HepG2 (cell line): ENCODE measurements around the gene USF2. TPM values are rescaled to one million over a fixed set of nuclear protein-coding genes. Genes with fewer than 3 reads are reported as not detected.
A peak's percentile ranks its signal among the peaks of the same experiment; 100 is the strongest.

ENCODE experiments used
- ATF7 ChIP-seq, 2 experiments: fragments of 450-650 bp in 1 of 2; sonication (generic) in 1 of 2; formaldehyde crosslinking in 1 of 2; IDR thresholded peaks; 2 replicates each; pipeline versions ENCODE4 v1.4.0 to v1.6.1; 2016 to 2020; ENCODE audit warnings: antibody characterized with exemption in 1 of 2, mild to moderate bottlenecking in 1 of 2, missing genetic modification reagents in 1 of 2
- CBX5 ChIP-seq: sonication (generic); formaldehyde crosslinking; IDR thresholded peaks from 2 replicates; pipeline ENCODE4 v1.4.0; 2020; ENCODE audit warnings: missing genetic modification reagents, borderline replicate concordance
- DNMT1 ChIP-seq: sonication (generic); formaldehyde crosslinking; IDR thresholded peaks from 2 replicates; pipeline ENCODE4 v1.5.1; 2020; ENCODE audit warnings: mild to moderate bottlenecking, missing genetic modification reagents
- GFI1 ChIP-seq: sonication (generic); formaldehyde crosslinking; IDR thresholded peaks from 2 replicates; pipeline ENCODE4 v1.5.0; 2020; ENCODE audit warnings: missing genetic modification reagents, mild to moderate bottlenecking, borderline replicate concordance
- HDAC2 ChIP-seq: sonication (generic); formaldehyde crosslinking; IDR thresholded peaks from 2 replicates; pipeline ENCODE4 v1.4.0; 2020; ENCODE audit warnings: missing genetic modification reagents
- HDAC6 ChIP-seq: fragments of 200-600 bp; sonication (generic); IDR thresholded peaks from 2 replicates; pipeline ENCODE4 v1.7.0; 2017; ENCODE audit warnings: mild to moderate bottlenecking, antibody characterized with exemption, low read length, low read depth
- HNF1A ChIP-seq, 2 experiments: sonication (generic) in 1 of 2; formaldehyde crosslinking in 1 of 2; IDR thresholded peaks; 2 replicates each; pipeline versions ENCODE4 v1.4.0 to v1.6.1; 2016 to 2020; ENCODE audit warnings: borderline replicate concordance in 1 of 2, low read depth in 1 of 2, mild to moderate bottlenecking in 1 of 2, missing genetic modification reagents in 1 of 2
- MBNL3 ChIP-seq: fragments of 250-450 bp; sonication (Bioruptor Pico); conservative IDR thresholded peaks from 2 replicates; pipeline ENCODE4 v1.8.0; 2022; ENCODE audit warnings: mild to moderate bottlenecking, inconsistent platforms
- MEIS2 ChIP-seq: sonication (generic); formaldehyde crosslinking; IDR thresholded peaks from 2 replicates; pipeline ENCODE4 v1.9.0; 2021; ENCODE audit warnings: mild to moderate bottlenecking, missing genetic modification reagents
- RNF219 ChIP-seq: sonication (generic); formaldehyde crosslinking; IDR thresholded peaks from 2 replicates; pipeline ENCODE4 v1.5.0; 2020; ENCODE audit warnings: mild to moderate bottlenecking, missing genetic modification reagents
- SALL2 ChIP-seq: sonication (generic); formaldehyde crosslinking; IDR thresholded peaks from 2 replicates; pipeline ENCODE4 v1.8.1; 2023; ENCODE audit warnings: mild to moderate bottlenecking, missing genetic modification reagents, inconsistent platforms
- ZBTB42 ChIP-seq: sonication (generic); formaldehyde crosslinking; IDR thresholded peaks from 2 replicates; pipeline ENCODE4 v1.5.0; 2020; ENCODE audit warnings: mild to moderate bottlenecking, missing genetic modification reagents
- ZEB1 ChIP-seq: IDR thresholded peaks from 2 replicates; pipeline ENCODE4 v1.6.1; 2012; ENCODE audit warnings: mild to moderate bottlenecking, low read depth, inconsistent platforms; ENCODE audit not compliant: insufficient replicate concordance
- ZNF343 ChIP-seq: sonication (generic); formaldehyde crosslinking; IDR thresholded peaks from 2 replicates; pipeline ENCODE4 v1.4.0; 2020; ENCODE audit warnings: mild to moderate bottlenecking, missing genetic modification reagents
- ZNF672 ChIP-seq: sonication (generic); formaldehyde crosslinking; IDR thresholded peaks from 2 replicates; pipeline ENCODE4 v1.8.1; 2022; ENCODE audit warnings: missing genetic modification reagents
- ZNF678 ChIP-seq: sonication (generic); formaldehyde crosslinking; IDR thresholded peaks from 2 replicates; pipeline ENCODE4 v1.4.0; 2020; ENCODE audit warnings: mild to moderate bottlenecking, missing genetic modification reagents
- ZNF746 ChIP-seq: sonication (generic); formaldehyde crosslinking; IDR thresholded peaks from 2 replicates; pipeline ENCODE4 v1.8.0; 2022; ENCODE audit warnings: mild to moderate bottlenecking, missing genetic modification reagents
- ZNF766 ChIP-seq: sonication (generic); formaldehyde crosslinking; IDR thresholded peaks from 2 replicates; pipeline ENCODE4 v1.5.0; 2020; ENCODE audit warnings: missing genetic modification reagents, borderline replicate concordance
- polyA plus RNA-seq, 8 experiments: library from polyadenylated mRNA; depleted of rRNA in 3 of 8; stranded (reverse) in 7 of 8; unstranded in 1 of 8; fragments of >200 nt; fragmentation: Illumina TruSeq in 4 of 8; extraction: Trizol in 4 of 8; gene quantifications; 2 replicates each; pipeline versions ENCODE4 v1.2.1 to v1.2.3, GENCODE V29; 2011 to 2016; ENCODE audit warnings: low read depth in 4 of 8, missing spikeins in 1 of 8, mixed read lengths in 1 of 8; ENCODE audit not compliant: insufficient read depth in 1 of 8
- total RNA-seq, 5 experiments: library from RNA; depleted of rRNA; stranded (reverse); fragments of >200 nt; fragmentation: Illumina TruSeq; extraction: Trizol; gene quantifications; 2 replicates each; pipeline ENCODE4 v1.2.3, GENCODE V29; 2016; ENCODE audit warnings: low read depth in 1 of 5
- TF ChIP-seq, protein P1 (sequence below): sonication (generic); formaldehyde crosslinking; conservative IDR thresholded peaks from 2 replicates; pipeline ENCODE4 v1.4.0; 2020; ENCODE audit warnings: mild to moderate bottlenecking, missing genetic modification reagents, moderate library complexity

The USF2 gene
- total and polyA plus RNA-seq, 2 of the 13 experiments (the other 11 are each of a cell fraction or from before 2014, with no cell fraction given): 54.9 to 106 TPM

GRCh38 chr19:35279985-35280821 is 11.4 kb downstream of the USF2 start (continued):
- TF ChIP-seq, protein P1, sequence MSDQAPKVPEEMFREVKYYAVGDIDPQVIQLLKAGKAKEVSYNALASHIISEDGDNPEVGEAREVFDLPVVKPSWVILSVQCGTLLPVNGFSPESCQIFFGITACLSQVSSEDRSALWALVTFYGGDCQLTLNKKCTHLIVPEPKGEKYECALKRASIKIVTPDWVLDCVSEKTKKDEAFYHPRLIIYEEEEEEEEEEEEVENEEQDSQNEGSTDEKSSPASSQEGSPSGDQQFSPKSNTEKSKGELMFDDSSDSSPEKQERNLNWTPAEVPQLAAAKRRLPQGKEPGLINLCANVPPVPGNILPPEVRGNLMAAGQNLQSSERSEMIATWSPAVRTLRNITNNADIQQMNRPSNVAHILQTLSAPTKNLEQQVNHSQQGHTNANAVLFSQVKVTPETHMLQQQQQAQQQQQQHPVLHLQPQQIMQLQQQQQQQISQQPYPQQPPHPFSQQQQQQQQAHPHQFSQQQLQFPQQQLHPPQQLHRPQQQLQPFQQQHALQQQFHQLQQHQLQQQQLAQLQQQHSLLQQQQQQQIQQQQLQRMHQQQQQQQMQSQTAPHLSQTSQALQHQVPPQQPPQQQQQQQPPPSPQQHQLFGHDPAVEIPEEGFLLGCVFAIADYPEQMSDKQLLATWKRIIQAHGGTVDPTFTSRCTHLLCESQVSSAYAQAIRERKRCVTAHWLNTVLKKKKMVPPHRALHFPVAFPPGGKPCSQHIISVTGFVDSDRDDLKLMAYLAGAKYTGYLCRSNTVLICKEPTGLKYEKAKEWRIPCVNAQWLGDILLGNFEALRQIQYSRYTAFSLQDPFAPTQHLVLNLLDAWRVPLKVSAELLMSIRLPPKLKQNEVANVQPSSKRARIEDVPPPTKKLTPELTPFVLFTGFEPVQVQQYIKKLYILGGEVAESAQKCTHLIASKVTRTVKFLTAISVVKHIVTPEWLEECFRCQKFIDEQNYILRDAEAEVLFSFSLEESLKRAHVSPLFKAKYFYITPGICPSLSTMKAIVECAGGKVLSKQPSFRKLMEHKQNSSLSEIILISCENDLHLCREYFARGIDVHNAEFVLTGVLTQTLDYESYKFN (CRISPR knock-in tag): peak; percentile 83
- TF ChIP-seq HDAC6 (no peak), ZNF678 (CRISPR knock-in tag) (no peak), DNMT1 (CRISPR knock-in tag) (no peak), MEIS2 (CRISPR knock-in tag) (no peak), ATF7 (IDR thresholded peaks at IDR 0.05) (no peak), ATF7 (CRISPR knock-in tag; IDR thresholded peaks at IDR 0.05) (peak; percentile 70; the same call in 1 of the 2 replicates), CBX5 (CRISPR knock-in tag) (no peak), ZNF746 (CRISPR knock-in tag) (0 out of 2 replicates have a peak, but pooled peaks have one; percentile 37), ZNF766 (CRISPR knock-in tag) (no peak), ZNF672 (CRISPR knock-in tag) (no peak), HNF1A (IDR thresholded peaks at IDR 0.05; ENCODE audit: low read depth) (0 out of 2 replicates have a peak, but pooled peaks have one; percentile 22), HNF1A (CRISPR knock-in tag; IDR thresholded peaks at IDR 0.05; ENCODE audit: borderline replicate concordance) (peak; percentile 80; the same call in 1 of the 2 replicates), SALL2 (CRISPR knock-in tag) (no peak), HDAC2 (CRISPR knock-in tag) (peak; percentile 57; the same call in 1 of the 2 replicates), ZEB1 (no peak), RNF219 (no peak), ZBTB42 (no peak), GFI1 (CRISPR knock-in tag) (no peak), ZNF343 (CRISPR knock-in tag) (peak; percentile 46; the same call in 1 of the 2 replicates), MBNL3 (CRISPR knock-in tag) (no peak)
